Suprapubic skin (tissue), 4 donors: ENCODE data around the gene RPS6KA2. TPM values are rescaled to one million over a fixed set of nuclear protein-coding genes. Genes with fewer than 3 reads are reported as not detected.

Experiments
- DNase-seq, 2 donors: peaks; one replicate each; pipeline ENCODE4 v3.0.0-alpha.2; 2019; ENCODE audit warnings: low spot score in 2 of 2
- H3K27ac ChIP-seq: fragments of 200-600 bp; sonication (generic); one replicate; pipeline ENCODE4 v1.5.1; 2019
- H3K27me3 ChIP-seq: fragments of 200-600 bp; sonication (generic); one replicate; pipeline ENCODE4 v1.5.1; 2019
- H3K36me3 ChIP-seq: fragments of 200-600 bp; sonication (generic); one replicate; pipeline ENCODE4 v1.5.1; 2019
- H3K4me1 ChIP-seq: fragments of 200-600 bp; sonication (generic); one replicate; pipeline ENCODE4 v1.5.1; 2019
- H3K4me3 ChIP-seq: fragments of 200-600 bp; sonication (generic); one replicate; pipeline ENCODE4 v1.5.1; 2019; ENCODE audit warnings: mild to moderate bottlenecking
- H3K9me3 ChIP-seq: fragments of 200-600 bp; sonication (generic); one replicate; pipeline ENCODE4 v1.5.1; 2019
- EP300 ChIP-seq: sonication (generic); formaldehyde crosslinking; IDR thresholded peaks from one replicate; pipeline ENCODE4 v1.6.1; 2017; ENCODE audit warnings: antibody characterized with exemption
- POLR2A ChIP-seq, 2 donors: fragments of 450-650 bp; IDR thresholded peaks; one replicate each; pipeline ENCODE4 v1.6.1; 2017; ENCODE audit warnings: antibody characterized with exemption in 2 of 2, mild to moderate bottlenecking in 2 of 2, moderate library complexity in 2 of 2
- POLR2AphosphoS5 ChIP-seq, 3 donors: sonication (generic); formaldehyde crosslinking; IDR thresholded peaks; one replicate each; pipeline ENCODE4 v1.6.1; 2017; ENCODE audit warnings: antibody characterized with exemption in 3 of 3
- WGBS: methylation state at CpG from one replicate; pipeline ENCODE4 v1.1.5; 2018; 5-methylcytosine and 5-hydroxymethylcytosine counted together
- total RNA-seq, 4 donors: library from RNA; depleted of rRNA; stranded (reverse); fragments of >200 nt; gene quantifications; one replicate each; pipeline ENCODE4 v1.1.0, GENCODE V29; 2016
- TF ChIP-seq, protein P1 (sequence below), 2 donors: fragments of 200-600 bp in 1 of 2; fragments of 450-650 bp in 1 of 2; sonication (generic) in 1 of 2; IDR thresholded peaks; one replicate each; pipeline ENCODE4 v1.5.1; 2016 to 2019; ENCODE audit warnings: antibody characterized with exemption in 2 of 2, mild to moderate bottlenecking in 1 of 2, moderate library complexity in 1 of 2

RPS6KA2 gene
- total RNA-seq, 4 donors from 2014 or later, result 24.2 to 38.5 (median 32.3) TPM

DNA sequence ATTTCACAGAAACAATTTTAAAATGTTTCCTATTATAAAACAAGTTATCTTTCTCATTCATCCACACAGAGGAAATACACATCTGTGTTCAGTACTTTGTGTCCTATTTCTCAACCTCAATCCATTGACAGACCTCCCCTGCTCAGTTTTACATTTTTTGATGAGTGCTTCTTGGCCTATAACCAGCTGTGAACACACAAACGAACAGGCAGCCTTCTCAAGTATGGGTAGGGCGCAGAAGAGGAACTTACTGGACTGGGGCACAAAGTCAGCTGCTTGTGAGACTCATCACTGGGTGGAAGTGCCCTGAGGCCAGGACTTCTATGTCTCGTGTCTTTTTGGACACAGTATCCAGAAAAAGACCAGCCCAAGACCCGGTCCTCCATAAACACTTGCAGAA, 2.8 kb downstream of the RPS6KA2 start:
- Histone ChIP-seq H3K4me1 (peaks cover 58% of the 10 kb centered on the region), H3K36me3 (no peaks in the 10 kb centered on the region), H3K4me3 (peak overlapping the region; percentile 88), H3K9me3 (no peaks in the 10 kb centered on the region), H3K27ac (peak overlapping the region; percentile 76), H3K27me3 (peaks cover 7% of the 10 kb centered on the region)
- DNase-seq, result no peak
- no peak for TF ChIP-seq POLR2A (IDR thresholded peaks at IDR 0.05)
- peak in 2 of 3 donors; percentile 53 to 85 for TF ChIP-seq POLR2AphosphoS5 (IDR thresholded peaks at IDR 0.05)
- TF ChIP-seq, protein P1, sequence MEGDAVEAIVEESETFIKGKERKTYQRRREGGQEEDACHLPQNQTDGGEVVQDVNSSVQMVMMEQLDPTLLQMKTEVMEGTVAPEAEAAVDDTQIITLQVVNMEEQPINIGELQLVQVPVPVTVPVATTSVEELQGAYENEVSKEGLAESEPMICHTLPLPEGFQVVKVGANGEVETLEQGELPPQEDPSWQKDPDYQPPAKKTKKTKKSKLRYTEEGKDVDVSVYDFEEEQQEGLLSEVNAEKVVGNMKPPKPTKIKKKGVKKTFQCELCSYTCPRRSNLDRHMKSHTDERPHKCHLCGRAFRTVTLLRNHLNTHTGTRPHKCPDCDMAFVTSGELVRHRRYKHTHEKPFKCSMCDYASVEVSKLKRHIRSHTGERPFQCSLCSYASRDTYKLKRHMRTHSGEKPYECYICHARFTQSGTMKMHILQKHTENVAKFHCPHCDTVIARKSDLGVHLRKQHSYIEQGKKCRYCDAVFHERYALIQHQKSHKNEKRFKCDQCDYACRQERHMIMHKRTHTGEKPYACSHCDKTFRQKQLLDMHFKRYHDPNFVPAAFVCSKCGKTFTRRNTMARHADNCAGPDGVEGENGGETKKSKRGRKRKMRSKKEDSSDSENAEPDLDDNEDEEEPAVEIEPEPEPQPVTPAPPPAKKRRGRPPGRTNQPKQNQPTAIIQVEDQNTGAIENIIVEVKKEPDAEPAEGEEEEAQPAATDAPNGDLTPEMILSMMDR (IDR thresholded peaks at IDR 0.05), result no peak
- no peak for TF ChIP-seq EP300
- 40% methylated on average over 4 of the region's 4 CpGs for WGBS

DNA sequence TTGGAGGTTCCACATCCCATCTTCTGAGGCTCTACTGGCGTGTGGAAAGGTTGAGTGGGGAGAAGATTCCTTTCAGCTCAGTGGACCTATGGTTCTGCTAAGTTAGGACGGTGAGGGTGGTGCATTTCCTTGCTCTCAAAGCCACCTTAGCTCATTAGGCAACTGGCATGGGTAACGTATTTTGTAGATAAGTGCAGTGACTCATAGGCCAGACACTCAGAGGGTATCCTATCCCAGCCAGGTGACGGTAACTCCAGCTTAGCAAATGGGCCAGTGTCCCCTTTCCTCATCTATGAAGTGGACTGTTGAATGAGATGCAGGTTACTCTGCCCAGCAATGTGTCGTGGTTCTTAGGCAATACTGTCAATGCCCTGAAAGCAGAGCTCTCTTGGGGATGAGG, 3.7 kb downstream of the RPS6KA2 start:
- H3K36me3 ChIP-seq, result peaks cover 3% of the 10 kb centered on the region
- TF ChIP-seq, protein P1 (IDR thresholded peaks at IDR 0.05), result no peak
- TF ChIP-seq POLR2A (IDR thresholded peaks at IDR 0.05), result no peak
- TF ChIP-seq POLR2AphosphoS5 (IDR thresholded peaks at IDR 0.05), result no peak
- TF ChIP-seq EP300, result no peak
- WGBS, result 83% methylated on average over 5 of the region's 5 CpGs
- no peak for DNase-seq
- no peaks in the 10 kb centered on the region for H3K9me3 ChIP-seq
- H3K27ac ChIP-seq, result peak overlapping the region; percentile 70
- H3K4me3 ChIP-seq, result no peak overlapping the region
- peaks cover 55% of the 10 kb centered on the region for H3K4me1 ChIP-seq
- H3K27me3 ChIP-seq, result peaks cover 4% of the 10 kb centered on the region

DNA sequence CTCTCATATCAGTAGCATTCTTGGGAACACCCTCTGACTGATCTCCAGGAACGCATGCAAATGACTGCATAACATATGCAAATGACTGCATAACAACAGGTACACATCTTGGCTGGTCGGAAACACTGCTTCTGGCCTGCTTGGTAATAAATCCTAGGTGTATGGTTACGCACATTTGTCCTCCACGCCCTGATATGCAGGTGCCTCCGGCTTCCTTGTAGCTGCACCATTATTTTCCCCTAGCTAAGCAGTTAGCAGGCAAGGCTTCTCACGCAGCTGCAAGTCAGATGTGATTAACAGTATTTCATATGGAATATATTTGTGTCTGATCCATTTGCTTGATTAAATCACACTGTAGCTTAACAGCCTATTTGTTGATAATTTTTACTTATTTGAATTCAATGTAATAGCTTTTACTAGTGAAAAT, 5.9 kb downstream of the RPS6KA2 start:
- Histone ChIP-seq H3K27ac (peak overlapping the region; percentile 5), H3K9me3 (no peaks in the 10 kb centered on the region), H3K36me3 (peaks cover 3% of the 10 kb centered on the region), H3K27me3 (peaks cover 4% of the 10 kb centered on the region), H3K4me1 (peaks cover 44% of the 10 kb centered on the region), H3K4me3 (no peak overlapping the region)
- TF ChIP-seq POLR2AphosphoS5 (IDR thresholded peaks at IDR 0.05) (no peak), EP300 (no peak), POLR2A (IDR thresholded peaks at IDR 0.05) (no peak)
- TF ChIP-seq, protein P1 (IDR thresholded peaks at IDR 0.05), result no peak
- DNase-seq, result no peak
- WGBS, result 63% methylated on average over 6 of the region's 6 CpGs

DNA sequence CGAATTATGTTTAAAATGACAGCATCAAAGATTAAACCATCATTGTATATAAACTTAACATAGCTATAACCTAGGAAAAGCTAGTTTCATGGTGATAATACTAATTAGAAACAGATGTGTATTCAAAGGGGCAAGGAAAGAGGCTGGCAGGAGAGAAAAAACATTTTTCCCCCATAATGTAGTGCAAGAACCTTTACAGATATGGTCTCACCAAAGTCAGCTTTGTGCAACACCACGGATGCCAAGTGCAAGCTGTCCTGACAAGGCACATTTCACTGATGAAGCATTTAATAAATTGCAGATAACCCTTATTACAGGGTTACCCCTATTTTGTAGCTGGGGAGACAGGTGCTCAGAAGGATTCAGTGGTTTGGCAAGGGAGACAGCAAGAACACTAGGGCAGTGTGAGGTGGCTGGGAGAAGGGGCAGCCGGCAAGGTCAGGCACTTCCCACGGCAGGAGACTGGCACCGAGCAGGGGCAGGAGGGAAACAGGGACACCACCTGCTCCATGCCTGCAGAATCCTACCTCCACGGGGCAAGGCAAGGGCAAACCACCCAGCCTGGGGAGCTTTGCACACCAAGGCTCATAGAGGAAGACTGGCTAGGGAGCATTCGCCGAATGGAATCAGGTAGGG, 6.5 kb downstream of the RPS6KA2 start:
- no peak overlapping the region for H3K4me3 ChIP-seq
- peaks cover 4% of the 10 kb centered on the region for H3K27me3 ChIP-seq
- no peak for TF ChIP-seq POLR2AphosphoS5 (IDR thresholded peaks at IDR 0.05)
- TF ChIP-seq EP300, result no peak
- TF ChIP-seq POLR2A (IDR thresholded peaks at IDR 0.05), result no peak
- TF ChIP-seq, protein P1 (IDR thresholded peaks at IDR 0.05), result no peak
- peaks cover 48% of the 10 kb centered on the region for H3K4me1 ChIP-seq
- 53% methylated on average over 8 of the region's 8 CpGs for WGBS
- peaks cover 3% of the 10 kb centered on the region for H3K36me3 ChIP-seq
- no peak for DNase-seq
- H3K9me3 ChIP-seq, result no peaks in the 10 kb centered on the region
- peak overlapping the region; percentile 5 for H3K27ac ChIP-seq

DNA sequence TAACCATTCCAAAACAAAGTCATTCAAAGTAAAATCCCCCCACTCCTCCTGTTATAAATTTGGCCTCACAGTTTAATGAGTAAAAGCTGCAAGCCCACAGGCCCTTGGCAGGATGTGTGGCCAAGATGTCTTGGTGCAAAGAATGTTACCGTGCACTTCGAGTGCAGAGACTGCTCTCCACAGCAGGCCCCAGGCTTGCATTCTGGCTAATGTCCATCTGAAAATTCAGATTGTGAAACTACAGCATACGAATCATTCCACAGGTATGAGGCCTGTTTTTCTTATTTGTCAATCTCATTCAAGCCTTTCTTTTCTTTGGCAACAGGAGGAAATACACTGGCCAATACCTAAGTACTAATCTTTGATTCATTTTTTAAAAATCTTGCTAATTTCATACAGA, 7.1 kb downstream of the RPS6KA2 start:
- H3K36me3 ChIP-seq, result peaks cover 3% of the 10 kb centered on the region
- H3K27me3 ChIP-seq, result peaks cover 3% of the 10 kb centered on the region
- H3K4me1 ChIP-seq, result peaks cover 50% of the 10 kb centered on the region
- H3K9me3 ChIP-seq, result no peaks in the 10 kb centered on the region
- H3K27ac ChIP-seq, result peak overlapping the region; percentile 5
- no peak for DNase-seq
- H3K4me3 ChIP-seq, result no peak overlapping the region
- WGBS, result 15% methylated on average over 3 of the region's 3 CpGs
- peak in 2 of 3 donors; percentile 69 to 74 for TF ChIP-seq POLR2AphosphoS5 (IDR thresholded peaks at IDR 0.05)
- TF ChIP-seq, protein P1 (IDR thresholded peaks at IDR 0.05), result no peak
